Body of pancreas (tissue), 4 donors: ENCODE data around the gene RCVRN.

Experiments
- CTCF ChIP-seq, 7 experiments: fragments of 450-650 bp in 4 of 7; fragments of 200-600 bp in 3 of 7; sonication (generic) in 3 of 7; IDR thresholded peaks; one replicate each; pipeline ENCODE4 v1.5.1; 2016 to 2019; ENCODE audit warnings: antibody characterized with exemption in 7 of 7
- POLR2A ChIP-seq, 3 donors: fragments of 450-650 bp; IDR thresholded peaks; one replicate each; pipeline ENCODE4 v1.6.1; 2016; ENCODE audit warnings: antibody characterized with exemption in 3 of 3, mild to moderate bottlenecking in 2 of 3

- TF ChIP-seq CTCF (IDR thresholded peaks at IDR 0.05) = no peak
- TF ChIP-seq POLR2A (IDR thresholded peaks at IDR 0.05) = no peak
These were observed 32.2 kb downstream of the RCVRN start for GRCh38 chr17:9872852-9873251.
